GM18873 (cell line): Measurements from ENCODE around the gene GATB.

ENCODE experiments used
- ATAC-seq: cut with Tn5 transposase; IDR thresholded peaks from one replicate; pipeline ENCODE4 v1.9.1; 2021; ENCODE audit warnings: mild to moderate bottlenecking, moderate library complexity, moderate number of reproducible peaks; ENCODE audit not compliant: unreplicated experiment, low FRiP score

GATB gene

DNA sequence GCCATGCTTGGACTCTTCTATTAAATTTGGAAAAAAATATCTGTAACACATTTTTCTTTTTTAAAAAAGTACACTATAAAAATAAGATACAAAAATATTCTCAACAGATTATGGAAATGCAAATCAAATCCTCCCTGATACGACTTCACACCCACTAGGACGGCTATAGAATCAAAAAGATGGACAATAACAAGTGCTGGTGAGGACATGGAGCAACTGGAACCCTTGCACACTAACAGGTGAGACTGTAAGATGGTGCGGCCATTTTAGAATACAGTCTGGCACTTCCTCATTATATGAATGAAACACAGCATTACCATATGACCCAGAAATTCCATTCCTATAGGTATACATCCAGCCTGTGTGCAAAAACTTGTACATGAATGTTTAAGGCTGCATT, 83.6 kb downstream of the GATB start:
- no peak for ATAC-seq

DNA sequence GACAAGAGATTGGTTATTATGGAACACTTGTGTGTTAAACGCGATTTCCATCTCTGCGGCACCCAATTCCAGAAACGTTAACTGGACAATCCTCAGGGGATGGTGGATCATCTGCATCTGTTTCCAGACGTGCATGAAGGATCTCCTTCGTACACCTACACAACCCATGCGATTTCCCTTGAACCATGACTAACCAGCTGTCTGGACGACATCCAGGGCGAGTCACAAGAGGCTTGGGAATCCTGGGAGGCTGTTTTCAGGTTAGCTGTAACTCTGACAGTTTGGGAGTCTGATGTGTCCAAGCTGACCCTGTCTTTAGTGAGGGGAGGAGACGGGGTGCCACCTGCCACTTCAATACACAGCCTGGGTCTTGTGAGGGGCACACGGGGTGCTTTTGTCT, 84.5 kb downstream of the GATB start:
- no peak for ATAC-seq

DNA sequence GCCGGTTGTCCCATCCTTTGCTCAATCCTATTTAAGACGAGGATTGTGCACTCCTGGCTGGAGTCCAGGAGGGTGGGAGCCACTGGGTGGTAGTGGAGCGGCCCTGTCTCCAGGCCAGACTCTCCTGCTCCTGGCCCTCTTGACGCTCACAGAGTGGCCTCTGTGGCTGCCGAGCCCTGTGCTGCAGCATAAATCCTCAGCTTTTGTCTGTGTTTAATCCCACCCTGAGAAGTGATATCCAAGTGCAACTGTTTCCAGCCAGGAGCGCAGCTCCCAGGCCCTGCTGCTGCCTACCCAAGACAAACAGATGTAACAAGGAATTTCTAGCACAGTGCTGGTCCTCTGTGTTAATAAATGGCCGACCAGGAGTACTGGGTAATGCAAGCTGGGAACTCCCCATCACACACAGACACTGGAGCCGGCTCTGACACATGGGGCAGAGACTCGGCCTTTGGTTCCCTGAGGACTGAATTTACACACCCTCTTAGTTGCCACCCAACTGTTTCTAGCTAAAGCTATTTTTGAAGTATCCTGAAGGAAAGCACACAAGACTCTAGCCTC, 85.3 kb downstream of the GATB start:
- no peak for ATAC-seq

DNA sequence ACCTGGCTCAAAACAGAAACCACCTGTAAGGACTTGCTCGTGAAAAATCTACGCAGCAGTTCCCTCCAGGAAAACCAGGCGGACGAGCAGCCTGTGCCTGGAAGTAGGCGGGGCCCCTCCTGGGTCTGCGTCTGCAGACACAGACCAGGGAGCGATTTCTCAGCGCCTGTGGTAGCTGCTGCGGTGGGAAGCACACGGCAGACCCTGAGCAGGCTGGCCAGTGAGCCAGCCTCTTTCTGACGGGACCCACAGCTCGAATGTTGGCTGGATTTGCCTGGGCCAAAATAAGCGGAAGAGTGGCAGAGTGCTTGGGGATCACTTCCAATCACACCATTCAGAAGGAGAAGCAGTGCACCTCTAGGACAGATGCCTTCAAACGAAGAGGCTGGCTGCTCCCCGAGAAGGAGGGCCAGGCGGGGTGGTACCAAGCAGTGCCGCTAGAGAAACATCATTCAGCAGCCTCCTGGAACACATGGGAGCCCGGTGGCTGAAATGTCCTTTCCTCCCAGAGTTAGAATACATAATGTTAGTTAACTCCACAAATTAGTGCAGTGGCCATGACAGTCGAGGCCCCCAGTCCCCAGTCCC, 85.9 kb downstream of the GATB start:
- ATAC-seq, result no peak

DNA sequence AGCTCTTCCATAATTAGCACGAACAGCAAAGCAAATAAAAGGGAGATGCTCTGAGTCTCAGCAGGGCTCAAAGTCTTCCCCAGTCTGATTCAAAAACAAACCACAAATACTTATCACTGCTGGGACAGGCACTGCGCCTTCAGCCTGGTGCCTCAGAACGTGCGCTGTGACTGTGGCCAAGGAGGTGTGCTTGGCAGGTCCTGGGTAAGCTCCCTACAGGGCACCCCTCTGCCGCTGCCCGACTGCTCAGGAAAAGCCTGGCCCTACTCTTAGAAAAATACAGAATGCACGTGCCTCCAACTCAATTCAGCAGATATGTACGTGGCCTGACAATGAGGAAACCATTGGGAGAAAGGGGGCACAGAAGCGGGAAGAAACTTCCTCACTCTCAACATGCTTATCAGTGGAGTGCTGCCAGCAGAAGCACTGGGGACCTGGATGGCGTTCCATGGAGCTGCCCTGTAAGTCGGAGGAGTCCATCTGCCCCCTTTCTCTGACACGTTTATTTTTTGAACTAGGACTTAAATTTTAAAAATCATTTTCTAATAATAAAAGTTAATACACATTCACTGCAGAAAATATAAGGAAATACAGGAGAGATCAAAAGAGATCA, 86.8 kb downstream of the GATB start:
- no peak for ATAC-seq

DNA sequence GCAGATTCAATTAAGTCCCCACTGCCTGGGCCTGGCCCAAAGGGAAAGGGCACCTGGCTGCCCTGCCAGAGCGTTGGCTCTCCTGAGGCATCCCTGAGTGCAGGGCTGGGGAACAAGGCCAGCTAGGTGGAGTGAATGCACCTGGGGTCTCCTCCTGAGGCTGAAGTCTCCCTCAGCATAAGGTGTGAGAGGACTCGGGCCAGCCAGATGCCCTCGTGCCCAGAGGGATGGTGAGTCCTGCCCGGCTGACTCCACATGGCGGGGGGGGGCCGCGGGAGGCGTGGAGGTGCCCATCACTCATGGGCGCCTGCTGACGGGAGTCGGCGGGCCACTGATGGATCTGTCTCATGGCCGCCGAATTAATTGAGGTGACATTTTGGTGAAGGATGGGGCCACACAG, 87.8 kb downstream of the GATB start:
- ATAC-seq, result no peak

DNA sequence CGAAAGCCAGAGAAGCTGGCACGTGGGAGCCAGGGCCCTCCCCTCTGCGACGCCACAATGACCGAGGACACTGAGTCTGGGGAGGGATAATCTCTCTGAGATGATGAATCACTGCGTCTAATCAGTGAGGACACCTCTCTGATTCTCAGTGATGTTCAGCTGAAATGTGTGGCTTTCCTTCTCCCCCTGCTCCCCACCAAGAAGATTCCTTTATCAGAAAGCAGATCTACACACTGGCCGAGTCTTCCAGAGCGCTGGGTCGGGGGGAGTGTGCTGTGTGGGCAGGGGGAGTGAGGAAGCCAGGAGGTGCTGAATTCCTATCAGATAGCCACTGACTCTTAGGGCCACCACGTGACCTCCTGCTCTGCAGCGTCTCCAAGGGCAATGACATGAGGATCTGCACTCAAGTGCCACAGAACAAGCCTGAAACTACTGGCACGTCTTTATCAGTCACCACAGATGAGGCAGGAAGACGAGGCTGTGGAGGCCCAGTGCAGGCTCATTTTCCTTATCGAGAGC, 89.2 kb downstream of the GATB start:
- ATAC-seq, result no peak

DNA sequence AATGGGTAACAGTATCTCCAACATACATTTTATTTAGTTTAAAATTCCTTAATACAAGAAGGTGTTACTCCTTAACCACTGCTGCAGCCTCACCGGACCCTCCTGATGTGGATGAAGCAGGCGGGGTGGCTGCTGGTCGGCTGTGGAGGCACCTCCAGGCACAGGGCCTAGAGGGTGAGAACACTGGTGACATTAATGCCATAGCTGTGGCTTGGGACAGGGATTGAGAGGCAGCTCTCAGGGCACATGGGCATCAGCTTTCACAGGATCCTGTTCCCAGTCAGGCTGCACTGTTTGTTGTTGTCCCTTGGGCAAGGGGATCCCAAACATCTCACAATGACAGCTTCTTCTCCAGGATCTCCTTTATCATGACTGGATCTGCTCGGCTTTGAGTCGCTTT, 90.0 kb downstream of the GATB start:
- ATAC-seq, result no peak

DNA sequence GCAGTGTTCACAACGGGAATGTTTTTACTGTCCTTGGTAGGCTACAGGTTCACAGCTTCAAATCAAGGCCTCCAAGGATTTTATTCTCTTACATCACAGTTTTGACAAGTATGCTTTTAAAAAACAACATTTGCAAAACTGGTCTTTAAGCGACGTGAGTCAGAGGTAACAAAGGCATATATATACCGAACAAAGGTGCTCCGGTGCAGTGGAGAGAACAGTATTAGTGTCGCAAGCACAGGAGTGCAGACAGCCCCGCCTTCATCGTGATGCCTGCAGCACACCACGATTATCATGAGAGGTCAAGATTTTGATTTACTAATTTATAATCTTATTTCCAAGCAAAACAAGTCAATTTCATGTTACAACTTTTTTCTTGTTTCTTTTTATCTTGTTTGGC, 90.8 kb downstream of the GATB start:
- ATAC-seq, result no peak

DNA sequence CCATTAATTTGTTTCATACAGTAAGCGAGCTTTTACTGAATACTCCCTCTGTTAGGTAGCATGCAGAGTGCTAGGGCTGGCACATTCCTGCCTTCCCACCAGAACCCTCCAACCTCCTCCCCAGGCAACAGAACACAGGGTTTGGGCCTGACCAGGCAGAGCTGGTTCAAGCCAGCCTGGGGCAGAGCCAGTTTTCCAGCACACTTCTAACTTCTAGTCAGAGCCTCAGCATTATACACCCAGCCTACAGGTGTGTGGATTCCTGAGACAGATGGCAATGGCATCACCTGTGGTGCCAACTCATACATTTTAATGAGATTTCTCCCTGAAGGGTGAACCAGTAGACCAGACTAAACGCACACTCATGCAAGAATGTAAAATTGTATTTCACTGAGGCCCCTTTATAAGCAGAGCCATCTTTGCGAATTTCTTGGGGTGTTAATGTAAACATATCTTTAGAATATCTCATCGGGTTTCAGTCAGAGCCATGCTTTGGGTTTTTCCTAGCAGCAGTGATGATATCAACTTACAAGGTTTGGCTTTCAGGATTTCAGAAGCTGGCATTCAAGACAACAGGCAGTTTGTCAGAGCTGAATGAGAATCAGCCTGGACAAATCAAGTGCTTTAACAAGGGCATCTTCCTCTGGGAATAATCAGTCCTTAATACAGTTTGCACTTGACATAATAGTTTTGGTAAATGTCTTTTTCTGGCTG, 92.0 kb downstream of the GATB start:
- no peak for ATAC-seq

DNA sequence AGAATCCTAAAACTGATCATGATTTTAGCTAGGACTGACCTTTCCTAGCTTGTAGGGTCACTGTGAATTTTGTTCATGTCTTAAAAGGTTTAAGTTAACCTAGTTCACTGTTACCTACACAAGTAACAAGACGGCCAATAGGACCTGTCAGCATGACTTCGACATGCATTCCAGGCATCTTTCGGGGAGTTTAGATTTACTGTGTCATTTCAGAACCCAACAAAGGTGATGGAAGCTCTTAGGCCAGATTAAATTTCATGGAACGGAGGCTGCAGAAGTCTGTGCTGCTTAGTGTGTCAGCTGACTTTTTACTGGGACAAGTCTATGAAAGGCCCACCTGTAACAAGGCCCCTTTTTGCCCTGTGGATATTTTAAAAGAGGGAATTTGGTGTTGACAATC, 93.1 kb downstream of the GATB start:
- no peak for ATAC-seq

DNA sequence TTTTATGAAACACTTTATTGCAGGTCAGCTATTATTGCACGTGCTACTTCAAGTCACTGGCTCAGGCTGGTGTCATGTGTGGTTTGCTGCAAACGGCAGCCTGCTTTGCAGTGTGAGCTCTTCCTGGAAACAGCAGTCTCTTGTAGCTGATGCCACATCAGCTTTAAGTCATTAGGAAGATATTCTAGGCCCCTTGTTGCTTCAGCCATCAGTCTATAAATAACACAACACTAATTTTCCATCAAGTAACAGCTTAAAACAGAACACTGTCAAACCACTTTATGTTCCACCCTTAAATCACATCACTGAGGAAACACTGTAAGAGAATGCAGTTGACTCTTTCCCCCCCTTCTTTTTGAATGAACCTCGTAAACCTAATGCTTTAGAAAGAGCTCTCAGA, 93.8 kb downstream of the GATB start:
- no peak for ATAC-seq

DNA sequence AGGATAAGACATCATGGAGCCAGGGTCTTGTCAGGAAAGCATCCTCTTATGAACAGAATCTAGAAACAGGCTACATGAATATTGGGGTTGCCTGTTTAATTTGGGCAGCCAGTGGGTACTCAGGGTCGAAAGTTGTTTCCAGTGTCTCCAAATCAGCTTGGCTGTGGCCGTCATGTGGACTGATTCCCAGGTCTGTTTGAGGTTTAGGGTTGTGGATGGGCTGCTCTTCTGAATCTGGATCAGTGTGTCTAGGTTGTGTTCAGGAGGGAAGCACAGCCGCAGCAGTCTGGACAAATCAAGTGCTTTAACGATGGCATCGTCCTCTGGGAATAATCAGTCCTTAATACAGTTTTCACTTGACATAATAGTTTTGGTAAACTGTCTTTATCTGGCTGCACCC, 94.3 kb downstream of the GATB start:
- no peak for ATAC-seq

DNA sequence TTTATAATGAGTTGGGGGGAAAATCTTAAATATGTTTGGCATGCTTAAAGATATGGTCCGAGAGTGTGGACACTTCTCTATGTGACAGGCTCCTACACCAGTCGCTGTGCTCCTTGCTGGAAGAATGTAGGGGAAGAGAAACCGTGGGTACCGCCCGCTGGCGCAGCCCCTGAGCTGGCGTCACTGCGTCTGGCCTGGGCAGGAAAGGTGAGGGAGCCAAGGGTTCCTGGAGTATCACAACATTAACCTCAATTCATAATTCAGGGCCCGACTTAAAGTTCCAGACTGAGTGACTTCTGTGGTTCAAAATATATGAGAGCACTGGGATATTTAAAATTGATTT, 95.1 kb downstream of the GATB start:
- ATAC-seq, result no peak

DNA sequence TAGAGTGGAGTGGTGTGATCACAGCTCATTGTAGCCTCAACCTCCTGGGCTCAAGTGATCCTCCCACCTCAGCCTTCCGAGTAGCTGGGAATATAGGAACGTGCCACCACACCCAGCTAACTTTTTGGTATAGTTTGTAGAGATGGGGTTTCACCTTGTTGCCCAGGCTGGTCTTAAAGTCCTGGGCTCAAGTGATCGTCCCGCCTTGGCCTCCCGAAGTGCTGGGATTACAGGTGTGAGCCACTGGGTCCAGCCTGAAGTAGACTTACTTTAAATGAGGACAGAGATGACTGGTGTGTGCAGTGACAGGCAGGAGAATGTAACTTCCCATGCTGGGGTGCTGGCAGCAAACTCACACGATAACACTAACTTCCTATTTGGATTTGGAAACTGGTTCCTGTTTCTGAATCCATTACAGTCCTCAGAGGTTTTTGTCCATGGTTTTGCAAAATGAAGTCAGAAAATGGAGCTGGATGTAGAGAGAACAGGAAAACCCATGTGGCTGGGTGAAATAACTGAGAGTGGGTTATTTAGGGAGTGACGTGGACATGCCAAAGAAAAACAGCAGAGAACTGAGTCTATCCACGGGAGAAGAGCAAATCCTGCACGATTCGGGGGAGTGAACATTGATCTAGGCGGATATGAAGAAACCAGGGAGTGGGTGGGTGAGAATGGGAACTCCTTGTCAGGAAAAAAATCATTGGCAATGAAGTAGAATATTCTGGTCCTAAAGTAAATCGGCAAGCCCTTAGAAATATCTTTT, 95.6 kb downstream of the GATB start:
- no peak for ATAC-seq

DNA sequence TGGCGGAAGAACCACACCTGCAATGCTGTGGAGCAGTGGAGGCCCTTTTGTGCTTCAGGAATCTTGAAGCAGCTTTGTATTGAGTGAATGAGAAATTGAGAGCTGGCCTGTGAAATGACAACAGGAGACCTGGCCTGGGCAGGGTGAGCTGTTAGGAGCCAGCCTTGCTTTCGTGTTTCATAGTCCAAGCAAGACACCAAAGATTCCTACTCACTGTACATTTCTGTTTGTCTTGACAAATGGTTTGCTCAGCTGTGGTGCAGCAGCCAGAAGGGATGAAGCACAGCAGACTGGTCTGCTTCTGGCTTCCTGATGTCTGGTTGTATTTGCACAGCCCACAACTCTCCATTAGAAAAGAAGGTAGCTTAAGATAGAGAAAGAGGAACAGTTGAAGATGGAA, 96.5 kb downstream of the GATB start:
- ATAC-seq, result no peak

DNA sequence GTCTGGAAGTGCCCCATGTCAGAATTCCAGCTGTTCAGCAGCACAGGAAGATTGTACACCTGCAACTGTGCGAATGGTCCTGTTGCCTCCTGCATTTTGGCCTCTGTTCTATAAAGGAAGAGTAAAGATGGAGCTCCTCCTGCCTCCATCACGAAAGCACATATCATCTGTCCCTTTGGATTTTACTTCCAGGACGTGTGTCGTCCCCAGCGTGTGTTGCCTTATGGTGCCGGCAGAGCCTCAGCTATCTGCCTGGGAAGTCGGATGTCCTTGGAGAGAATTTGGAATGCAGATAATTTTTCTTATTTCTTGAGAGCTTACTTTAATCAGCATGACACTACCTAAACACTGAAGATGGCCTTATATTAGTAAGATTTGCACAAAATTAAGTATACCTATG, 97.7 kb downstream of the GATB start:
- ATAC-seq, result no peak

DNA sequence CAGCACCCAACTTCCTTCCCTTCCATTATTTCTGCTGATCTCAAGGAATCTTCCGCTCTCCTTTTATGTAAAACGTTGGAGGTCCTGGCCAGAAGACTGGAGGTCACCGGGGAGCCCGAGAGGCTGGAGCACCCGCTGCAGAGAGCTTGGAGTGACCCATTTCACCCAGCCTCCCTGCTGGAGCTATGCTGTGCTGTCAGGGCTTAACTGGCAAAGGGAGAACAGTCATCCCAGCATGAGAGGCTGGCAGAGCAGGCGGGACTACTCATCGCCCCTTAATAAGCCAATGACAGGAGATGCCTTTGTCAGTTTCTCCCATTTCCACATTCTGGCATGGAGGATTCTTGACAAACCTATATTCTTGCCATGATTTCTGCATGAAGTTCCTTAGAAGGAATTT, 98.9 kb downstream of the GATB start:
- ATAC-seq, result no peak

DNA sequence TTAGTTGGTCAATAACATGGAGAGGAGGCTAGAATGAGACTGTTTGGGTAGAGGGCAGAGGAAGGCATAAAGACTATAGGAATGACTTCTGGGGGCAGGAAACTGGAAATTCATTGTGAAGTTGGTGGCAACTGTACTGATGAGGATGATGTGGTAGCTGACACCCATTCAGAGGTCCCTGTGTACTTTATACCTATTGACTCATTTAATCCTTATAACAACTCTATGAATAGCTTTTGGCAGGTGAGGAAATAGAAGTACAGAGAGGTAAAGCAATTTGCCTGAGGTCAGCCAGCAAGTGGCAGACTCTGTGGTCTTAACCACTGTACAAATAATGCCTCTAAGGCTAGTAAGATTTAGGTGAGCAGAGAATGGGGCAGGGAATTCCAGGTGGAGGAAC, 100.1 kb downstream of the GATB start:
- no peak for ATAC-seq

DNA sequence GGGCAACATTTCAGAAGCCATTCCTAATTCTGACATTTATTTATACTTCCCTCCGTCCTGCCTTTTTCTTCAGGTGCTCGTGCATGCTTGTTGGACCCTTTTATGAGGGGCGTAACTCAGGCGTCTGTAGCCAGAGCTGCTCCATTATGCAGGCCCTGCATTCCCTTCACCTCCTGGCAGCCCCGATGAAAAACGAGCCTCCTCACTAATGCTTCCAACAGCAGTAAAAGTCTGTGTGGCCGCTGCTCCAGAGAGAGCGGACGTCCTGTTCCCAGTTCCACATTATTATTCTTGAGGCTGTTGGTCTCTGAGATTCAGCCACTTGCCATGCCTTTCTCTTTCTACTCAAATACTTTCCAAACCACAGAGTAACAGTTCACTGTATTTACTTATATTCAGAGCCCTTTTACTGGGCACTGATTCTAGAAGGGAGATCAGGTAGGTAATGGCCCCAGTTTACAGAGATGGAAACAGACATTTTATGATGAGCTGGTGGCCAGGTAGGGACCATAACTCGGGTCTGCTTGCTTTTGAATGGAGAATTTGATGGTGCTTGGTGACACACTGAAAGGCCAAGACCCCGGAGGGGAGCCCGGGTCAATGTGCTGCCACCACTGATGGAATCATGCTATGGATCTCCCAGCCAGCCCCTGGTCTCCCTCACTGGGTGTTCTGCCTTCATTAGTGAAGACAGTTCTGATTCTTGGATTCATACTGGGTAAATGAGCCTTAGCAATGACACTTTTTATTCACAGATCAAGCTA, 101.0 kb downstream of the GATB start:
- no peak for ATAC-seq
